Stimulated activated CD4-positive, alpha-beta T cell treated with anti-CD3 and anti-CD28 coated beads, Interleukin-1b, Interleukin-23, amount 100 ng/mL, for 4 hours (primary cell): ENCODE results near the gene CTNNA3.

Experiments used
- DNase-seq, 2 donors: peaks; one replicate each; pipeline ENCODE4 v3.0.0-alpha.2; 2020; ENCODE audit warnings: low read depth in 2 of 2

Gene CTNNA3

GRCh38 chr10:66538908-66539307 is 1157.1 kb downstream of the CTNNA3 start:
- no peak for DNase-seq

GRCh38 chr10:66538371-66538770 is 1157.6 kb downstream of the CTNNA3 start:
- DNase-seq = no peak

- no peak for DNase-seq
These were observed 1158.8 kb downstream of the CTNNA3 start for GRCh38 chr10:66537186-66537585.

- DNase-seq = no peak
These were observed 1160.6 kb downstream of the CTNNA3 start for GRCh38 chr10:66535439-66535838.

- no peak for DNase-seq
These were observed 1161.1 kb downstream of the CTNNA3 start for GRCh38 chr10:66534866-66535265.

- DNase-seq = no peak
These were observed 1174.5 kb downstream of the CTNNA3 start for GRCh38 chr10:66521506-66521905.

- DNase-seq = no peak
These were observed 1176.4 kb downstream of the CTNNA3 start for GRCh38 chr10:66519616-66520015.

- no peak for DNase-seq
These were observed 1181.3 kb downstream of the CTNNA3 start for GRCh38 chr10:66514666-66515065.

- no peak for DNase-seq
These were observed 1182.5 kb downstream of the CTNNA3 start for GRCh38 chr10:66513504-66513903.

GRCh38 chr10:66505003-66505657 is 1190.9 kb downstream of the CTNNA3 start:
- no peak for DNase-seq

GRCh38 chr10:66501356-66501755 is 1194.6 kb downstream of the CTNNA3 start:
- DNase-seq = no peak

GRCh38 chr10:66483966-66484365 is 1212.0 kb downstream of the CTNNA3 start:
- DNase-seq = no peak

- no peak for DNase-seq
These were observed 1223.8 kb downstream of the CTNNA3 start for GRCh38 chr10:66472156-66472555.

- DNase-seq = no peak
These were observed 1229.0 kb downstream of the CTNNA3 start for GRCh38 chr10:66467042-66467441.

- DNase-seq = no peak
These were observed 1229.4 kb downstream of the CTNNA3 start for GRCh38 chr10:66466622-66467021.

GRCh38 chr10:66463611-66464010 is 1232.4 kb downstream of the CTNNA3 start:
- DNase-seq = no peak

- DNase-seq = no peak
These were observed 1238.4 kb downstream of the CTNNA3 start for GRCh38 chr10:66457629-66458028.

- DNase-seq = no peak
These were observed 1240.7 kb downstream of the CTNNA3 start for GRCh38 chr10:66455304-66455703.

- DNase-seq = no peak
These were observed 1255.4 kb downstream of the CTNNA3 start for GRCh38 chr10:66440568-66440967.

GRCh38 chr10:66414943-66415342 is 1281.1 kb downstream of the CTNNA3 start:
- DNase-seq = no peak

GRCh38 chr10:66405566-66405965 is 1290.4 kb downstream of the CTNNA3 start:
- DNase-seq = no peak

GRCh38 chr10:66398669-66399068 is 1297.3 kb downstream of the CTNNA3 start:
- no peak for DNase-seq

GRCh38 chr10:66394342-66395063 is 1301.5 kb downstream of the CTNNA3 start:
- DNase-seq = no peak

GRCh38 chr10:66390926-66391325 is 1305.1 kb downstream of the CTNNA3 start:
- no peak for DNase-seq
